ENCODE measurements around the gene FAS. TPM values are rescaled to one million over a fixed set of nuclear protein-coding genes. Genes with fewer than 3 reads are reported as not detected.

FAS gene
- total RNA-seq, 2 experiments from 2014 or later: 7.7 to 19.2 TPM

GRCh38 chr10:88979603-88980002, 11.0 kb upstream of the FAS start:
- intact Hi-C loops (cut with micrococcal nuclease; ENCODE audit: unreplicated experiment): no loop called here
- no peak for DNase-seq (ENCODE audit: low spot score)
- Histone ChIP-seq H2AFZ (ENCODE audit: low read length) (no peak overlapping the region), H3K9me2 (ENCODE audit: insufficient read depth, low read length) (no peaks in the 10 kb centered on the region), H3K4me2 (ENCODE audit: low read length) (no peak overlapping the region), H4K20me1 (ENCODE audit: insufficient read depth, low read length) (no peaks in the 10 kb centered on the region), H3K4me1 (ENCODE audit: insufficient read depth, low read length, poor library complexity, severe bottlenecking) (peaks cover 1% of the 10 kb centered on the region), H3K36me3 (ENCODE audit: insufficient read depth, low read length) (no peaks in the 10 kb centered on the region), H3K27ac (ENCODE audit: low read depth, low read length, poor library complexity, severe bottlenecking) (no peak overlapping the region), H3K4me3 (ENCODE audit: low read depth, low read length, poor library complexity, severe bottlenecking) (no peak overlapping the region), H3K79me2 (ENCODE audit: insufficient read depth, low read depth, low read length) (no peaks in the 10 kb centered on the region), H3K9me3 (ENCODE audit: low read length) (no peaks in the 10 kb centered on the region)
- POLR2A ChIA-PET: interaction anchor here (0.6 kb wide), 1 partner anchor 348 kb away, joined by 3 read pairs; no protein-coding TSS in a partner anchor
- BruUV-seq (replicated peaks): no TSS peak
- TF ChIP-seq EZH2phosphoT487 (IDR thresholded peaks at IDR 0.05; ENCODE audit: borderline replicate concordance, low read depth, low read length) (no peak), CTCF (conservative IDR thresholded peaks at IDR 0.05; ENCODE audit: low read length) (no peak)
- CTCF ChIA-PET (ENCODE audit: unreplicated experiment): no interaction called here

GRCh38 chr10:88980247-88980646, 10.4 kb upstream of the FAS start:
- POLR2A ChIA-PET: interaction anchor here (0.6 to 1.3 kb wide), 2 partner anchors 10 to 348 kb away, joined by 3 read pairs; partner anchors contain the start of gene FAS
- intact Hi-C loops (cut with micrococcal nuclease; ENCODE audit: unreplicated experiment): no loop called here
- Histone ChIP-seq H2AFZ (ENCODE audit: low read length) (no peak overlapping the region), H3K36me3 (ENCODE audit: insufficient read depth, low read length) (no peaks in the 10 kb centered on the region), H4K20me1 (ENCODE audit: insufficient read depth, low read length) (no peaks in the 10 kb centered on the region), H3K4me2 (ENCODE audit: low read length) (no peak overlapping the region), H3K9me3 (ENCODE audit: low read length) (no peaks in the 10 kb centered on the region), H3K4me1 (ENCODE audit: insufficient read depth, low read length, poor library complexity, severe bottlenecking) (no peaks in the 10 kb centered on the region), H3K4me3 (ENCODE audit: low read depth, low read length, poor library complexity, severe bottlenecking) (no peak overlapping the region), H3K27ac (ENCODE audit: low read depth, low read length, poor library complexity, severe bottlenecking) (no peak overlapping the region), H3K79me2 (ENCODE audit: insufficient read depth, low read depth, low read length) (no peaks in the 10 kb centered on the region), H3K9me2 (ENCODE audit: insufficient read depth, low read length) (no peaks in the 10 kb centered on the region)
- BruUV-seq (replicated peaks): no TSS peak
- DNase-seq (ENCODE audit: low spot score): no peak
- TF ChIP-seq CTCF (conservative IDR thresholded peaks at IDR 0.05; ENCODE audit: low read length): no peak
- TF ChIP-seq EZH2phosphoT487 (IDR thresholded peaks at IDR 0.05; ENCODE audit: borderline replicate concordance, low read depth, low read length): no peak
- CTCF ChIA-PET (ENCODE audit: unreplicated experiment): no interaction called here

GRCh38 chr10:88980800-88981199, 9.8 kb upstream of the FAS start:
- no peak for TF ChIP-seq CTCF (conservative IDR thresholded peaks at IDR 0.05; ENCODE audit: low read length)
- TF ChIP-seq EZH2phosphoT487 (IDR thresholded peaks at IDR 0.05; ENCODE audit: borderline replicate concordance, low read depth, low read length): no peak
- no peak for DNase-seq (ENCODE audit: low spot score)
- H3K27ac ChIP-seq (ENCODE audit: low read depth, low read length, poor library complexity, severe bottlenecking): no peak overlapping the region
- H2AFZ ChIP-seq (ENCODE audit: low read length): no peak overlapping the region
- CTCF ChIA-PET (ENCODE audit: unreplicated experiment): no interaction called here
- no peak overlapping the region for H3K4me3 ChIP-seq (ENCODE audit: low read depth, low read length, poor library complexity, severe bottlenecking)
- no peaks in the 10 kb centered on the region for H3K4me1 ChIP-seq (ENCODE audit: insufficient read depth, low read length, poor library complexity, severe bottlenecking)
- no peak overlapping the region for H3K4me2 ChIP-seq (ENCODE audit: low read length)
- BruUV-seq (replicated peaks): no TSS peak
- no peaks in the 10 kb centered on the region for H3K79me2 ChIP-seq (ENCODE audit: insufficient read depth, low read depth, low read length)
- intact Hi-C loops (cut with micrococcal nuclease; ENCODE audit: unreplicated experiment): no loop called here
- POLR2A ChIA-PET: interaction anchor here (0.5 to 1.3 kb wide), 2 partner anchors 9 to 93 kb away, joined by 3 read pairs; partner anchors contain the start of gene FAS
- H4K20me1 ChIP-seq (ENCODE audit: insufficient read depth, low read length): no peaks in the 10 kb centered on the region
- H3K9me2 ChIP-seq (ENCODE audit: insufficient read depth, low read length): no peaks in the 10 kb centered on the region
- no peaks in the 10 kb centered on the region for H3K36me3 ChIP-seq (ENCODE audit: insufficient read depth, low read length)
- H3K9me3 ChIP-seq (ENCODE audit: low read length): no peaks in the 10 kb centered on the region
